ENCODE data around the gene ZNF304. TPM values are rescaled to one million over a fixed set of nuclear protein-coding genes. Genes with fewer than 3 reads are reported as not detected.
A peak's percentile ranks its signal among the peaks of the same experiment; 100 is the strongest.

Gene ZNF304
- 1.8 TPM for polyA plus RNA-seq (2012; ENCODE audit: insufficient read length, low read depth)

GRCh38 chr19:57350877-57351805, at the start of gene ZNF304:
TSS of gene ZNF304 (plus strand) at chr19:57351271. CDS start at chr19:57351665, 394 bp downstream.
- peak; percentile 58; the same call in 1 of the 2 replicates for TF ChIP-seq POLR2AphosphoS5 (IDR thresholded peaks at IDR 0.05; ENCODE audit: low read depth, low read length)
- TF ChIP-seq, protein P1, sequence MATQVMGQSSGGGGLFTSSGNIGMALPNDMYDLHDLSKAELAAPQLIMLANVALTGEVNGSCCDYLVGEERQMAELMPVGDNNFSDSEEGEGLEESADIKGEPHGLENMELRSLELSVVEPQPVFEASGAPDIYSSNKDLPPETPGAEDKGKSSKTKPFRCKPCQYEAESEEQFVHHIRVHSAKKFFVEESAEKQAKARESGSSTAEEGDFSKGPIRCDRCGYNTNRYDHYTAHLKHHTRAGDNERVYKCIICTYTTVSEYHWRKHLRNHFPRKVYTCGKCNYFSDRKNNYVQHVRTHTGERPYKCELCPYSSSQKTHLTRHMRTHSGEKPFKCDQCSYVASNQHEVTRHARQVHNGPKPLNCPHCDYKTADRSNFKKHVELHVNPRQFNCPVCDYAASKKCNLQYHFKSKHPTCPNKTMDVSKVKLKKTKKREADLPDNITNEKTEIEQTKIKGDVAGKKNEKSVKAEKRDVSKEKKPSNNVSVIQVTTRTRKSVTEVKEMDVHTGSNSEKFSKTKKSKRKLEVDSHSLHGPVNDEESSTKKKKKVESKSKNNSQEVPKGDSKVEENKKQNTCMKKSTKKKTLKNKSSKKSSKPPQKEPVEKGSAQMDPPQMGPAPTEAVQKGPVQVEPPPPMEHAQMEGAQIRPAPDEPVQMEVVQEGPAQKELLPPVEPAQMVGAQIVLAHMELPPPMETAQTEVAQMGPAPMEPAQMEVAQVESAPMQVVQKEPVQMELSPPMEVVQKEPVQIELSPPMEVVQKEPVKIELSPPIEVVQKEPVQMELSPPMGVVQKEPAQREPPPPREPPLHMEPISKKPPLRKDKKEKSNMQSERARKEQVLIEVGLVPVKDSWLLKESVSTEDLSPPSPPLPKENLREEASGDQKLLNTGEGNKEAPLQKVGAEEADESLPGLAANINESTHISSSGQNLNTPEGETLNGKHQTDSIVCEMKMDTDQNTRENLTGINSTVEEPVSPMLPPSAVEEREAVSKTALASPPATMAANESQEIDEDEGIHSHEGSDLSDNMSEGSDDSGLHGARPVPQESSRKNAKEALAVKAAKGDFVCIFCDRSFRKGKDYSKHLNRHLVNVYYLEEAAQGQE (IDR thresholded peaks at IDR 0.05; ENCODE audit: insufficient read depth in 1 of 2, low read depth in 2 of 2, low read length in 2 of 2), result no peak
- peak; percentile 9 for TF ChIP-seq FOXP2 (optimal IDR thresholded peaks at IDR 0.05; ENCODE audit: borderline replicate concordance, extremely low read depth, extremely low read length, insufficient read depth)
- TF ChIP-seq SIN3A (IDR thresholded peaks at IDR 0.05; ENCODE audit: borderline replicate concordance, insufficient read depth, low read length), result peak; percentile 61; the same call in 1 of the 2 replicates
- TF ChIP-seq TAF1 (IDR thresholded peaks at IDR 0.05; ENCODE audit: borderline replicate concordance, insufficient read depth, low read length), result no peak

GRCh38 chr19:57302020-57302465, 49.0 kb upstream of the ZNF304 start:
- TF ChIP-seq POLR2AphosphoS5 (IDR thresholded peaks at IDR 0.05; ENCODE audit: low read depth, low read length) (no peak), TAF1 (IDR thresholded peaks at IDR 0.05; ENCODE audit: borderline replicate concordance, insufficient read depth, low read length) (no peak), FOXP2 (optimal IDR thresholded peaks at IDR 0.05; ENCODE audit: borderline replicate concordance, extremely low read depth, extremely low read length, insufficient read depth) (no peak), SIN3A (IDR thresholded peaks at IDR 0.05; ENCODE audit: borderline replicate concordance, insufficient read depth, low read length) (no peak)
- TF ChIP-seq, protein P1 (IDR thresholded peaks at IDR 0.05; ENCODE audit: insufficient read depth in 1 of 2, low read depth in 2 of 2, low read length in 2 of 2), result no peak

- TF ChIP-seq, protein P1 (IDR thresholded peaks at IDR 0.05; ENCODE audit: insufficient read depth in 1 of 2, low read depth in 2 of 2, low read length in 2 of 2), result no peak
- TF ChIP-seq TAF1 (IDR thresholded peaks at IDR 0.05; ENCODE audit: borderline replicate concordance, insufficient read depth, low read length) (no peak), SIN3A (IDR thresholded peaks at IDR 0.05; ENCODE audit: borderline replicate concordance, insufficient read depth, low read length) (no peak), FOXP2 (optimal IDR thresholded peaks at IDR 0.05; ENCODE audit: borderline replicate concordance, extremely low read depth, extremely low read length, insufficient read depth) (no peak), POLR2AphosphoS5 (IDR thresholded peaks at IDR 0.05; ENCODE audit: low read depth, low read length) (no peak)
Observed at GRCh38 chr19:57302727-57303401, 48.2 kb upstream of the ZNF304 start.

DNA sequence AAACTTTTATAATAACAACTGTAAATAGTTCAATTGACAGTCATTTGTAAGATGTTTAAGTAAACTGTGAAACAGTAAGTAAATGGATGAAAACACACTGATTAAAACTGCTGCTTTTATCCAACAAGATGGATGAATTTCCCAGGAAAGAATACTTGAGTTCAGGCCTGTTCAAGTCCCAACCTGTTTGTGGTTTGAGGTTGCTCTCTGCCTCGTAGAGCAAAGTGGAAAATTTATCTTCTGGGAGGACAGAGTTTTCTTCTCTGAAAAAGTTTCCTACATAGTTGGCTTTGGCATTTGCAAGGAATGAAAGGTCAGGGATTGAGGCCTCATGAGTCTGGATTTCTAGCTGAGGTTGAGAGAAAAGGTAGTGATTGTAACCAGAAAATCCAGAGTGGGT, 46.0 kb upstream of the ZNF304 start:
- no peak for TF ChIP-seq SIN3A (IDR thresholded peaks at IDR 0.05; ENCODE audit: borderline replicate concordance, insufficient read depth, low read length)
- no peak for TF ChIP-seq TAF1 (IDR thresholded peaks at IDR 0.05; ENCODE audit: borderline replicate concordance, insufficient read depth, low read length)
- no peak for TF ChIP-seq FOXP2 (optimal IDR thresholded peaks at IDR 0.05; ENCODE audit: borderline replicate concordance, extremely low read depth, extremely low read length, insufficient read depth)
- no peak for TF ChIP-seq POLR2AphosphoS5 (IDR thresholded peaks at IDR 0.05; ENCODE audit: low read depth, low read length)
- TF ChIP-seq, protein P1 (IDR thresholded peaks at IDR 0.05; ENCODE audit: insufficient read depth in 1 of 2, low read depth in 2 of 2, low read length in 2 of 2), result no peak
